Bone marrow (tissue), 2 donors: Measurements from ENCODE around the gene TFG.

Experiments used
- DNase-seq, 2 donors: peaks; one replicate each; lab custom pipeline; 2025; lab: John Stamatoyannopoulos, UW

TFG gene

DNA sequence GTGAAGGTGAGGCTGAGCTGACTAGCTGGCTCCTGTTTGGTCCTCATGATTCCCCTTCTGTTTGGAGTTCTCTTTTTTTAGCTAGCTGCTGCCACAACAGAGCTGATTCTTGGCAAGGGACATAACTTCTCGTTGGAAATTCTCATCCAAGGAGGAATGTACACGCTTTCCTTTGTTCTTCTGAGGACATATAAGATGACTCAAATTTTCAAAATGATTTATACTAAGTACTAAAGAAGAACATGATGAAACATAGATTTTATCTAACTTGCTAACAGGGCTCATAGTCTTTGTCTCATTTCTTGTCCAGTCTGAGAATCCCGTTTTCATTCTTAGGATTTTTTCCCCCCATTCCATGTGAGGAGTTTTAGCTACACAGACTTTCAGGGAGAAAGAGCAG lies 2.9 kb upstream of the TFG start:
- no peak for DNase-seq

DNA sequence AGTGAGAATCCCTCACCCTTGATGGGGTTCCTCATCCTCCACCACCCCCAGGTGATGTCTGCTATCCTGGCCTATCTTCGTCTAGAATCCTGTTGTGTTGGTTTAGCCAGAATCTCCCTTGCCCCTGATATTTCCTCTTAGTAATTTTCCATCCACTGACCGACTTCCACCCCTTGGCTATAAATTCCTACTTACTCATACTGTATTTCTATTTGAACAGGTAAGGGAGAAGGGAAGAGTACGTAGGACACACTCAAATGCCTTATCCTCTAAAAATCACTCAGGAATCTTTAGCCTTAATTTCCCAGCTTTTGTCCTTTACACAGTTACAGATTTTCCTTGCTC lies 678 bp upstream of the TFG start:
- DNase-seq = no peak

GRCh38 chr3:100709842-100710260 lies 557 bp downstream of the TFG start:
- peak; percentile 14 to 26 for DNase-seq

- peak; percentile 14 to 49 for DNase-seq
Observed at GRCh38 chr3:100710261-100710968, 1.1 kb downstream of the TFG start.

DNA sequence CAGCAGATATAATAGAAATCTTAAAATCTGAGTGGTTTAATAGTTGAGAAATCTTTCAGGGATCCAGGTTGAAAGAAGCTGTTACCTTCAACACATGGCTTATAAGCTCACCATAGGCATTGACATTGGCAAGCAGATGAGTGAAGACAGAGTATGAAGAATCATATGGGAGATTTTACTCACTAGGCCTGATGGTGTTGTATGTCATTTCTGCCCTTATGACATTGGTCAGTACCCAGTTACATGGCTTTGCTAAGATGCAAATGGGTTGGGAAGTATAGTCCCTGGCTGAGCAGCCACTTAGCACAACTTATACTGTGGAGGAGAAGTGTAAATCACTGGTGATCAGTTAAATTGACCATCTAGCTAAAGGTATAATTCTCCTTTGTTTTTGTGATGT lies 5.9 kb downstream of the TFG start:
- DNase-seq = no peak

DNA sequence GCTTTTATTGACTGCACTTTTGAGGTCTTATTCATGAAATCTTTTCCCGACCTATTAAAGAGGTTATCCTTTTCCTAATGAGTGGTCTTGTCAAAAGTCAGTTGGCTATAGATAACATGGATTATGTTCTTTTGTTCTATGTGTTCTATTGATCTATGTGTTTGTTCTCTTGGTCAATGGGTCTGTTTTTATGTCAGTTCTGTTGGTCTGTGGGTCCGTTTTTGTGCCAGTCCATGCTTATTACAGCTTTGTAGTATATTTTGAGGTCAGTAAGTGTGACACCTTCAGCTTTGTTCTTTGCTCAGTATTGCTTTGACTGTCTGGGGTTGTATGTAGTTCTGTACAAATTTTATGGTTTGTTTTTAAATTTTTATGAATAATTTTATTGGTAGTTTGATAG lies 7.8 kb downstream of the TFG start:
- DNase-seq = no peak

DNA sequence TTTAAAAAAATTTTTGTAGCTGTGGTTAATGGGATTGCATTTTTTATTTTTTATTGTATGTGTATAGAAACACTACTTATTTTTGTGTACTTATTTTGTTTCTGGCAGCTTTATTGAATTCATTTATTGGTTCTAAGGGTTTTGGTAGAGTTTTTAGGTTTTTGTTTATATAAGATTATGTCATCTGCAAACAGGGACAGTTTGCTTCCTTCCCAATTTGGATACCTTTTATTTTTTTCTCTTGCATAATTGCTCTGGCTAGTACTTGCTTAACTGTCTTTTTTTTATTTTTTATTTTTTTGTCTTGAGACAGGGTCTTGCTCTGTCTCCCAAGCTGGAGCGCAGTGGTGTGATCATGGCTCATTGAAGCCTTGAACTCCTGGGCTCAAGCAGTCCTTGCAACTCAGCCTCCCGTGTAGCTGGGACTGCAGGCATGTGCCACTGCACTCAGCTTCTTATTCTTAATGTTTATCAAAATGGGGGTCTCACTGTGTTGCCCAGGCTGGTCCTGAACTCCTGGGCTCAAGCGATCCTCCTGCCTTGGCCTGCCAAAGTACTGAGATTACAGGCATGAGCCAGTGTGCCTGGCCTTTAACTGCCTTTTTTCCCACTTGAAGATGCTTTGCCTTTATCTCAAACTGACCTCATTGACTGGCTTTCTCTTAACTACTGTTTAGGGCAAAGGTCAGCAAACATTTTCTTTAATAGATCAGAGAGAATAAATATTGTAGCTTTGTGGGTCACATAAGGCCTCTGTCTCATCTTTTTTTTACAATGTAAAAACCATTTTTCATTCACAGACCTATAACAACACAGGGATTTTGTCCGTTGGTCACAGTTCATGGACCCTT lies 8.6 kb downstream of the TFG start:
- no peak for DNase-seq

- DNase-seq = no peak
Observed at GRCh38 chr3:100719136-100719535, 9.8 kb downstream of the TFG start.

- no peak for DNase-seq
Observed at GRCh38 chr3:100720426-100720825, 11.1 kb downstream of the TFG start.

- no peak for DNase-seq
Observed at GRCh38 chr3:100725935-100726513, 16.7 kb downstream of the TFG start.

DNA sequence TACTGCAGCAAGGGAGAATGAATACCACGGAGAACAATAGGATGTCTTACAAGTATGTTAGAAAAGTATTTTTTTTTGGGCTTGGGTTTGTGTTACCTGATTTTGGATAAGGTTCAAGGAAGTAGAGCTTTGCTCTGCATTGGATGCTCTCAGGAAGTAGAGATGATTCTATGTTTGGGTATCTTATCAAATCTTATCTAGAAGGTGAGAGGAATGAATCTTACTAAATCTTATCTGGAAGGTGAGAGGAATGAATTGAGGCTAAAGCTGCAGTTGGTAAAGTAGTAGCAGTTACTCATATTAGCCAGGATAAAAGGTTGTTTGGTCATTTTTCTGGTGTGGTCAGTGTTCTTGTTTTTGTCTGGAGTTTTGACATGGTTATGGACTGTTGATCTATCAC lies 17.4 kb downstream of the TFG start:
- DNase-seq = no peak

DNA sequence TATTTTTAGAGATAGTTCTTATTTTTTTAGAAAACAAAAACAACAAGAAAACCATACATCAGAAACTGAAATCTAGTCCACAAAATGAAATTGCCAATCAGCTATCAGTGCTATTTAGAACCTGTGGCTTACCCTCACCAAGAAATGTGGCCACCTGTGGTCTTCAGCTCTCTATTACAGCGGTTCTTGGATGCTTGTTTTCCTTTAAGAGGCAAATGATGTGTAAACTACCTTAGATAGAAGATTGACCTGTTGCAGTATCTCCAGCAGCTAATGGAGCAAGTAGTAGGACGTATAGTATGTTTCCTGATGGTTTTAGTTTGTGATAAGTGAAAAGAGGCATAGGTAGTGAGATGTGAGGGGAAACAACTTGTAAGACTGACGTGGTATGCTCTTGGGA lies 21.2 kb downstream of the TFG start:
- DNase-seq = no peak

DNA sequence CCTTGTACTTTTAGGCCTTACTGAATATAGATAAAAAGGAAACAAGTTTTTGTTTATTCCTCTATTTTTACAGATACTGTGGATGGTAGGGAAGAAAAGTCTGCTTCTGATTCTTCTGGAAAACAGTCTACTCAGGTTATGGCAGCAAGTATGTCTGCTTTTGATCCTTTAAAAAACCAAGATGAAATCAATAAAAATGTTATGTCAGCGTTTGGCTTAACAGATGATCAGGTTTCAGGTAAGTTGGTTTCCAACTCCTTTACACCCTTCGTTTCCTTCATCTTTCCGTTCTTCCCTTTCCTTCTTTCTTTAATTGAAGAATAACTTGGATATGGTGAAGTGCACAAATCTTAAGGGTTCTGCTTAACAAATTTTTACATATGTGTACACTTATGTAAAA lies 23.1 kb downstream of the TFG start:
- no peak for DNase-seq

GRCh38 chr3:100737334-100737733 lies 28.0 kb downstream of the TFG start:
- DNase-seq = no peak

DNA sequence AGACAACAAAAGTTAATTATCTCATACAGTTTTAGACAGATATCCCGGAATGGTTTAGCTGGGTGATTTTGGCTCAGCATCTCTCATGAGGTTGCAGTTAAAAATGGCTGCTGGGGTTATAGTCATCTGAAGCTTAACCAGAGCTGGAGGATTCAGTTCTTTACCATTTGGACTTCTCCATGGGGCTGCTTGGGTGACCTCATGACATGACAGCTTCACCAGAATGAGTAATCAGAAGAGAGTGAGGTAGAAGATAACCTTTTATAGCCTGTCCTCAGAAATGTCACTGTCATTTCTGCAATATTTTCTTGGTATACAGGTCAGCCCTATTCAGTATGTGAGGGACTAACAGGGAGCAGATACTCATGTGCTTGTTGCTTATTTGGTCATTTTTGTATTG lies 30.9 kb downstream of the TFG start:
- DNase-seq = no peak

DNA sequence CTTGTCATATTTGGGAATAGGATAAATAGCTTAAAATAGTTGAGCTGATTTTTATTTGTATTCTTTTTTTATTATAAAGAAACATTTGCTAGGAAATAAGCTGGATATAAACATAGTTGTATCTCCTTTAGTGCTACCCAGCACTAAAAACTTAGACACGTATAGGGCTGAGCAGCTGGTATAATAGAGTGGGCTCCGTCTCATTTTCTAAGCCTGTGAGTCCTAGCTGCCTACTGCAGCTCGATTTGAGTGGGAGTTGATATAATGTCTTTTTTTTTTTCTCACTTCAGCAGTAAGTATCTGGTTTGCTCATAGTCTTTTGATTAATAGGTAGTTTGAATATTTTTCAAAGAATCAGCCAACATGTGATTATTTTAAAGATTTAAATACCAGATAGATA lies 34.2 kb downstream of the TFG start:
- no peak for DNase-seq

DNA sequence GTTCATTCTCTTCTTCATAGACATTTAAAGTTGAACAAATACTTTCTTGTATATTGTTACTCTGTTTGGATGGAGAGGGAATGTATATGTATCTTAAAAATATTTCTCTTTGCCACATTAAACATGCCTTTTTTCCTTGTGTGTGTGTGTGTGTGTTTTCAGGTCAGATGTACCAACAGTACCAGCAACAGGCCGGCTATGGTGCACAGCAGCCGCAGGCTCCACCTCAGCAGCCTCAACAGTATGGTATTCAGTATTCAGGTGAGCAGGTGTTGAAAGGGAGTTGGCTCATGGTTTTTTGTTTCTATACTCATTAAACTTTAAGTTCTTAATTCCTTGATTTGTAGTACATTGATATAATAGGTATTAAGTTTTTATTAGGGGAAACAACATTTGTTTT lies 35.4 kb downstream of the TFG start:
- DNase-seq = no peak

DNA sequence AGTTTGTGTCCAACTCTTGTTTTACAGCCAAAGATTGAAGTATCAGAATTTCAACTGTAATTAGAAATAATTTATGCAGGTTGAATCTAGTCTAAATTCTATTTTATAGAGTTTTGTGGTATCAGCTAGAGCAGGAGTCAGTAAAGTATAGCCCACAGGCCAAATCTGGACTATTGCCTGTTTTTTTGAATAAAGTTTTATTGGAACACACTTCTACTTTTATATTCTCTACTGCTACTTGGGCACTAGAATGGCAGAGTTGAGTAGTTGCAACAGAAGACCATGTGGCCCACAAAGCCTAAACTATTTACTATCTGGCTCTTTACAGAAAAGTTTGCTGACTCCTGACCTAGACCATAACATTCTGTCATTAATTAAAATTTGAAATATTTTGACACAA lies 36.3 kb downstream of the TFG start:
- no peak for DNase-seq

DNA sequence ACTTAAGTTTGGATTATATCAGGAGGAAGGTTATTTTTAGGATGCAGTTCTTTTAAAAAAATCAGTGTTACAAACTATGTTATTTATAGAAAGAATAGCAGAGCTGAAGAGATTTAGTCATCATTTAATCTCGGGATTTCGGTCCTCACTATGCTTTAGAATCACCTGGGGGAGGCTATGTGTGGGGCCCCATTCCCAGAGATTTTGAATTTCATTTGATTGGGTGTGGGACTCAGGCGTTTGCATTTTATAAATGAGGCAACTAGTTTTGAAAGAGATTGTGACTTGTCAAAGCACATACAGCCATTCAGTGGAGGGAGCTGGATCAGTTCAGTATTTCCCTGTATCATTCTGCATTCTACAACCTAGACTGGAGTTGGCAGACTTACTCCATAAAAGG lies 36.8 kb downstream of the TFG start:
- DNase-seq = no peak

- DNase-seq = no peak
Observed at GRCh38 chr3:100748220-100748619, 38.9 kb downstream of the TFG start.

- DNase-seq = no peak
Observed at GRCh38 chr3:100748967-100749366, 39.7 kb downstream of the TFG start.

DNA sequence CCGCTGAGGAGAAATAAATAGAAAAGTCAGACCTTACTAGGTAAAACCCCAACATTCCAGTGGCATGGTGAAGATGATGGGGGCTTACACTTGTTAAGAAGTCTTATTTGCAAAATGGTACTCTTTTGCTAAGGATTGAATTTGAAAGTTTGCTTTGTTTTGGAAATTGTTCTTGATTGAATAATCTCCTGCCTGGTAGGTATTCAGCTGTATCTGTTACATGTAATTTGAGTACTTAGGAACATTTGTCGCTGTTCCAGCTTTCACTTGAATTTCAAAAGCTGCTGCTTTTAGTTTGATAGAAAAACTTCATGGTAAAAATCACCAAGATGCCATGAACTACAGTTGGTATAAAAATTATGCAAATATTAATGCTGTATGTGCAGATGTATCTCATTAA lies 44.6 kb downstream of the TFG start:
- DNase-seq = no peak

DNA sequence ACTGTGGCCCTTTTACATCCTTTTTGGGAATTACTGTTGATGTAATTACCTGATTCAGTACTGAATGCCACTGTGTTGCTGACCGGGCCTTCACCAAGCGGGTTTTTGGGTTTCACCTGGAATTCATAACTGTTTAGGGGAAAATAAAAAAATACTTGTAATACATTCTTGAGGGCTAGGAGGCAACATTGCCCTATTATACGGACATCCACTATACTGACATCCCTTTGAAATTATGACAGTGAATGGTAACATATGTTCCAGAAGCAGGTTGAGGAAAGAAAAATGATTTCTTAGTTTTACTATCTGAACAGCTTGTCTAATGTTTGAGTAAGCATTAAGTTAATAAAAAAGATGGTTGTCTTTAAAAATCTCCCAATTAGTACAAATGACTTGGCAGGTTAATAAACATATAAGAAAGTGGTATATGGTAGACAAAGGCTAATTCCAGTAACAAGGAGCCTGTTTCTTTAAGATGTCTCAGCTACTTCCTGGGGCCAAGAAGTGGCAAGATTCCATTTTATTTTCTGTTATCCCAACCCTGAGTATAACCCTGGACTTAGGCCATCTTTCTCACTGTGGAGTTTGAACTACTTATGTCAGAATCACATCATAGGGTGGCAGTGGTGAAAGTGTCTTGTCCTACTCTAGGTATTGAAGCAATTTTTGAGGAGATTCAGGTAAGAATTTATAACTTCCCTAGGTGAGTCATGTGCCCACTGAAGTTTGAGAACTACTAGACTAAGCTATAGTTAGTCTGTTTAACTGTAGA lies 45.5 kb downstream of the TFG start:
- DNase-seq = no peak
